ENCODE results near the gene TIMM10. TPM values are rescaled to one million over a fixed set of nuclear protein-coding genes. Genes with fewer than 3 reads are reported as not detected.

The TIMM10 gene
- total RNA-seq, 4 donors from 2014 or later = 1.6 to 36.8 (median 34.0) TPM; not detected in 1

GRCh38 chr11:57508341-57509170 is 22.0 kb downstream of the TIMM10 start:
- H3K4me3 ChIP-seq = no peak overlapping the region
- peaks cover 0 to 5% (median 3%) of the 10 kb centered on the region in 4 donors for H3K4me1 ChIP-seq
- DNase-seq = no peak
- no peaks in the 10 kb centered on the region for H3K9me3 ChIP-seq
- in situ Hi-C loops (cut with MboI; ENCODE audit: low pct_ligation_motif_present in 1 of 4, low pct_unique_long_range_greater_than_20kb in 1 of 4, low sequenced_read_pairs in 3 of 4) (no loop called here), intact Hi-C loops (cut with DNase I; ENCODE audit: low total_unique reads) (no loop called here)
- H3K27me3 ChIP-seq = no peaks in the 10 kb centered on the region
- H3K27ac ChIP-seq = no peak overlapping the region
- TF ChIP-seq POLR2A (IDR thresholded peaks at IDR 0.05) (no peak), POLR2AphosphoS5 (IDR thresholded peaks at IDR 0.05) (no peak), EP300 (IDR thresholded peaks at IDR 0.05; ENCODE audit: low read depth) (no peak), CTCF (IDR thresholded peaks at IDR 0.05) (no peak)
- WGBS, 2 donors (ENCODE audit: low coverage in 1 of 2) = 88 to 89% methylated on average over 7 of the region's 7 CpGs
- no peaks in the 10 kb centered on the region for H3K36me3 ChIP-seq

GRCh38 chr11:57506522-57506921 is 24.0 kb downstream of the TIMM10 start:
- no peaks in the 10 kb centered on the region for H3K9me3 ChIP-seq
- DNase-seq = no peak
- no peak overlapping the region for H3K4me3 ChIP-seq
- H3K27me3 ChIP-seq = no peaks in the 10 kb centered on the region
- intact Hi-C loops (cut with DNase I; ENCODE audit: low total_unique reads) (no loop called here), in situ Hi-C loops (cut with MboI; ENCODE audit: low pct_ligation_motif_present in 1 of 4, low pct_unique_long_range_greater_than_20kb in 1 of 4, low sequenced_read_pairs in 3 of 4) (no loop called here)
- 100% methylated on average over 1 of the region's 1 CpG; no CpG with 5 or more reads in 1 of the 2 donors for WGBS, 2 donors (ENCODE audit: low coverage in 1 of 2)
- H3K4me1 ChIP-seq = no peaks in the 10 kb centered on the region
- TF ChIP-seq CTCF (IDR thresholded peaks at IDR 0.05) = no peak
- no peak for TF ChIP-seq POLR2A (IDR thresholded peaks at IDR 0.05)
- TF ChIP-seq EP300 (IDR thresholded peaks at IDR 0.05; ENCODE audit: low read depth) = no peak
- no peak for TF ChIP-seq POLR2AphosphoS5 (IDR thresholded peaks at IDR 0.05)
- H3K36me3 ChIP-seq = no peaks in the 10 kb centered on the region
- no peak overlapping the region for H3K27ac ChIP-seq

- Histone ChIP-seq H3K36me3 (no peaks in the 10 kb centered on the region), H3K4me3 (no peak overlapping the region), H3K4me1 (peaks cover 0 to 8% (median 5%) of the 10 kb centered on the region in 4 donors), H3K27ac (no peak overlapping the region), H3K27me3 (no peaks in the 10 kb centered on the region), H3K9me3 (no peaks in the 10 kb centered on the region)
- WGBS, 2 donors (ENCODE audit: low coverage in 1 of 2) = 97% methylated on average over 4 of the region's 4 CpGs; no CpG with 5 or more reads in 1 of the 2 donors
- in situ Hi-C loops (cut with MboI; ENCODE audit: low pct_ligation_motif_present in 1 of 4, low pct_unique_long_range_greater_than_20kb in 1 of 4, low sequenced_read_pairs in 3 of 4) = no loop called here
- TF ChIP-seq CTCF (IDR thresholded peaks at IDR 0.05) (no peak), EP300 (IDR thresholded peaks at IDR 0.05; ENCODE audit: low read depth) (no peak), POLR2AphosphoS5 (IDR thresholded peaks at IDR 0.05) (no peak), POLR2A (IDR thresholded peaks at IDR 0.05) (no peak)
- DNase-seq = no peak
- intact Hi-C loops (cut with DNase I; ENCODE audit: low total_unique reads) = no loop called here
Measured at GRCh38 chr11:57504511-57504910, 26.0 kb downstream of the TIMM10 start.

GRCh38 chr11:57502870-57503269 is 27.7 kb downstream of the TIMM10 start:
- TF ChIP-seq POLR2AphosphoS5 (IDR thresholded peaks at IDR 0.05) = no peak
- TF ChIP-seq EP300 (IDR thresholded peaks at IDR 0.05; ENCODE audit: low read depth) = no peak
- TF ChIP-seq POLR2A (IDR thresholded peaks at IDR 0.05) = no peak
- no peak for TF ChIP-seq CTCF (IDR thresholded peaks at IDR 0.05)
- no peaks in the 10 kb centered on the region for H3K27me3 ChIP-seq
- H3K9me3 ChIP-seq = no peaks in the 10 kb centered on the region
- H3K36me3 ChIP-seq = no peaks in the 10 kb centered on the region
- in situ Hi-C loops (cut with MboI; ENCODE audit: low pct_ligation_motif_present in 1 of 4, low pct_unique_long_range_greater_than_20kb in 1 of 4, low sequenced_read_pairs in 3 of 4) (no loop called here), intact Hi-C loops (cut with DNase I; ENCODE audit: low total_unique reads) (no loop called here)
- DNase-seq = no peak
- no peak overlapping the region for H3K27ac ChIP-seq
- H3K4me3 ChIP-seq = no peak overlapping the region
- peaks cover 6 to 17% (median 13%) of the 10 kb centered on the region in 4 donors for H3K4me1 ChIP-seq

All from transverse colon (tissue), 4 donors.